Bronchial epithelial cell (primary cell): ENCODE data around the gene DIMT1. TPM values are rescaled to one million over a fixed set of nuclear protein-coding genes. Genes with fewer than 3 reads are reported as not detected.

Experiments
- DNase-seq: peaks from one replicate; pipeline ENCODE4 v3.0.0-alpha.2; 2010; ENCODE audit warnings: low read depth
- FAIRE-seq: peaks from 2 replicates; lab custom pipeline; 2011; peaks lifted over from hg19 to GRCh38; lab: Jason Lieb, UNC
- H3K27me3 ChIP-seq: 2 replicates; pipeline ENCODE4 v1.5.1; 2011; ENCODE audit warnings: low read length; ENCODE audit not compliant: control insufficient read depth, insufficient read depth
- H3K36me3 ChIP-seq: 2 replicates; pipeline ENCODE4 v1.5.1; 2011; ENCODE audit warnings: low read length; ENCODE audit not compliant: control insufficient read depth, insufficient read depth
- H3K4me3 ChIP-seq: 2 replicates; pipeline ENCODE4 v1.5.1; 2011; ENCODE audit warnings: mild to moderate bottlenecking, low read depth, low read length, control low read depth
- CTCF ChIP-seq: IDR thresholded peaks from 2 replicates; pipeline ENCODE4 v1.5.1; 2011; ENCODE audit warnings: mild to moderate bottlenecking, moderate library complexity, low read length, control low read depth, inconsistent platforms; ENCODE audit not compliant: insufficient read depth, severe bottlenecking
- total RNA-seq: library from RNA; depleted of rRNA; stranded (reverse); fragments of >200 nt; gene quantifications from 2 replicates; pipeline ENCODE4 v1.2.1, GENCODE V29; 2014

Gene DIMT1
- total RNA-seq: 17.3 and 24.0 TPM in 2 replicates

DNA sequence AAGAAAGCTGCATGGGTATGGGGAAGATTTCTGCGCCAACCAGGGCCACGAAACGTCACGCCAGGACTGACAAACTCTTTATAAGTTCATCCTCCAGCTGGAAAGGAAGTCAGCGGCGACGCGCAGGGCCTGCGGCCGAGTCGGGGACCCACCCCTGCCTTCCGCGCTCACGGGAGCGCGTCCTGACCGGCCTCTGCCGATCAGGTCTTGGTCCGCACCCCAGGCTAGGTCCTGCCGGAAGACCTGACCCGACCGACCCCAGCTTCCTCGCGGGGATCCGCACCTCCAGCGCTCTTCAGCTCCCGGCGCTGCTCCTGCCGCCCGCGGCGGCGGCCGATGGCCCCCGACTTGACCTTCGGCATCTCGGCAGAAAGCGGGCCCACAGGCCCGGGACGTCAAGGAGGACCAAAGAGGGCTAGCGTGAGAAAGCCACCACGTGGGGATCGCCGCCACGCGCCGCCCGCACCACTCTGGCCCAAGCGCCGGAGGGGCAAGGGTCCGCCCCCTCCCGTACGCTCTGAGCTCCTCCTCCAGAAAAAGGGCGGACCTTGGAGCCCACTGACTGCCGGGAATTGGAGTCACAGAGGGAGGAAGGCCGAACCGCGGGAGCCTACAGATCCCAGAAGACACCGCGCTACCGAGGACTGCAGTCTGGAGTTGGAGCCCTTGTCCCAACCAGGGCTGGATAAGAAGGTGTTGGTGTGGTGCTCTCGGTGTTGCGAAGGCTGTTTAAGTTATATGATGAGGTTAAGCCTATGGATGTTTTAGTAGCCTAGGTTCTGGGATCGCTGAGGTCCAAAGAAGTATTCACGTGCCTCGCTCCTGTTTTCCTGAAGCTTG, at the start of gene DIMT1:
TSS of gene DIMT1 (minus strand) at position 495 of the 840 bp plus-strand sequence. CDS start at position 362, 133 bp downstream.
- H3K4me3 ChIP-seq: peak within 1 kb of the TSS; percentile 89
- FAIRE-seq: peak; percentile 13
- no peaks in the 10 kb centered on the region for H3K27me3 ChIP-seq
- H3K36me3 ChIP-seq: peaks cover 4% of the 10 kb centered on the region
- peak; percentile 94 for DNase-seq
- no peak for TF ChIP-seq CTCF

DNA sequence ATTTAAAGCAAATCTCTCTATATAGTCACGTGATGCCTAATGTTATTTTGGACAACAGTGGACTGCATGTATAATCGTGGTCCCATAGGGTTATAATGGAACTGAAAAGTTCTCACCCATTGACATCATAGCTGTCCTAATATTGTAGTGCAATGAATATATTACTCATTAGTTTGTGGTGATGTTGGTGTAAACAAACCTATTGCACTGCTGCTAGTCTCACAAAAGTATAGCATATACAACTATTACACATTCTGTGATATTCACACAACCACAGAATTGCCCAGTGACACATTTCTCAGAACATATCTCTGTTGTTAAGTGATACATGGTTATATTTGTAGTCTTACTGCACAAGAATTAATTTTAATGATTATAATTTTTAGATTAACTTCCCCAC, 46.6 kb upstream of the DIMT1 start:
- no peak overlapping the region for H3K4me3 ChIP-seq
- peaks cover 3% of the 10 kb centered on the region for H3K36me3 ChIP-seq
- no peak for FAIRE-seq
- TF ChIP-seq CTCF: no peak
- DNase-seq: no peak
- H3K27me3 ChIP-seq: no peaks in the 10 kb centered on the region

- H3K27me3 ChIP-seq: no peaks in the 10 kb centered on the region
- DNase-seq (no peak), FAIRE-seq (no peak)
- no peak for TF ChIP-seq CTCF
- H3K36me3 ChIP-seq: peaks cover 3% of the 10 kb centered on the region
- H3K4me3 ChIP-seq: no peak overlapping the region
Measured at GRCh38 chr5:62448528-62448927, 44.8 kb upstream of the DIMT1 start.

DNA sequence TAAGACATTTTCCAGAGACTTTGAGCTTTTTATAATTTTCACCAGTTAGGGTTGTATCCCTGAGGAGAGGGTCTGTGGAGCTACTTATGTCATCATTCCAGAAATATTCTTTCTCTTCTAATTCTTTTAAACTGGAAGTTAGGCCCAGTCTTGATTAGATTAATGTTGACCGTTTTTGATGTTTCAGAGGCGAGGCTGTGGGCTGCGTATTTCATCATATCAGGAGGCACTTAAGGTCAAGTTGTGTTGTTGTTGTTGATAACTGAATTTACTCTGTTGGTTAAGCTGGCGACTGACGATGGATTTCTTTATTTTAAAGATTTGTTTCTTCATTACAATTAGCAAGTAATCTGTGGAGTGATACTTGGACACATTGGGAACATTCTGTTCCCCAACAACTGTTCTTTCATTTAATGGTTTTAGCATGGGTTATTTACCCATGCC, 28.9 kb upstream of the DIMT1 start:
- DNase-seq (no peak), FAIRE-seq (no peak)
- no peak for TF ChIP-seq CTCF
- Histone ChIP-seq H3K4me3 (no peak overlapping the region), H3K36me3 (no peaks in the 10 kb centered on the region), H3K27me3 (no peaks in the 10 kb centered on the region)

- H3K36me3 ChIP-seq: no peaks in the 10 kb centered on the region
- no peak overlapping the region for H3K4me3 ChIP-seq
- H3K27me3 ChIP-seq: no peaks in the 10 kb centered on the region
- DNase-seq (no peak), FAIRE-seq (no peak)
- no peak for TF ChIP-seq CTCF
Measured at GRCh38 chr5:62431735-62432620, 28.3 kb upstream of the DIMT1 start.
